B cell (primary cell): Measurements from ENCODE around the gene GAL. TPM values are rescaled to one million over a fixed set of nuclear protein-coding genes. Genes with fewer than 3 reads are reported as not detected.

Source experiments
- ATAC-seq: fragments of 200-7000 bp; cut with Tn5 transposase; one replicate; pipeline ENCODE4 v1.10.0; 2021; ENCODE audit warnings: low read depth, mild to moderate bottlenecking, moderate number of reproducible peaks, moderate library complexity
- CTCF ChIA-PET: fragments of 350-600 bp; sonication (Branson Sonifier 250); formaldehyde crosslinking; loops from one replicate; lab custom pipeline; 2021; ENCODE audit warnings: antibody characterized with exemption, inconsistent platforms; lab: Charles Lee
- POLR2A ChIA-PET: fragments of 350-600 bp; sonication (Branson Sonifier 250); formaldehyde crosslinking; loops from one replicate; lab custom pipeline; 2021; ENCODE audit warnings: antibody characterized with exemption; lab: Charles Lee
- DNase-seq: peaks from one replicate; pipeline ENCODE4 v3.0.0; 2013
- H2AFZ ChIP-seq: 2 replicates; pipeline ENCODE4 v1.6.1; 2012; ENCODE audit warnings: mild to moderate bottlenecking, low read depth, low read length; ENCODE audit not compliant: insufficient read depth, poor library complexity, severe bottlenecking
- H3K27ac ChIP-seq, 2 donors: 1 replicate in 1 of 2; 2 replicates in 1 of 2; pipeline ENCODE4 v1.5.1; 2012 to 2013; ENCODE audit warnings: low read length in 2 of 2, mild to moderate bottlenecking in 2 of 2, moderate library complexity in 1 of 2
- H3K27me3 ChIP-seq, 4 experiments: fragments of 200-600 bp in 1 of 4; sonication (generic) in 1 of 4; replicated peaks in 1 of 4; 1 replicate in 2 of 4; 2 replicates in 2 of 4; pipeline versions ENCODE4 v1.6.1 to v1.7.0; 2013 to 2016; ENCODE audit warnings: low read length in 3 of 4, mild to moderate bottlenecking in 2 of 4, mixed read lengths in 1 of 4, moderate library complexity in 1 of 4; ENCODE audit not compliant: insufficient read depth in 4 of 4, control insufficient read depth in 3 of 4; ENCODE audit errors: control extremely low read depth in 1 of 4
- H3K36me3 ChIP-seq, 2 experiments: replicated peaks in 1 of 2; 1 replicate in 1 of 2; 2 replicates in 1 of 2; pipeline versions ENCODE4 v1.6.1 to v1.7.1; 2013; ENCODE audit warnings: low read length in 1 of 2; ENCODE audit not compliant: insufficient read depth in 2 of 2, control insufficient read depth in 1 of 2; ENCODE audit errors: control extremely low read depth in 1 of 2, extremely low read depth in 1 of 2
- H3K4me1 ChIP-seq, 2 donors: fragments of 200-600 bp in 1 of 2; sonication (generic) in 1 of 2; 1 replicate in 1 of 2; 2 replicates in 1 of 2; pipeline versions ENCODE4 v1.5.1 to v1.6.1; 2013 to 2017; ENCODE audit warnings: low read length in 2 of 2; ENCODE audit not compliant: control insufficient read depth in 2 of 2, insufficient read depth in 2 of 2
- H3K4me2 ChIP-seq: replicated peaks from 2 replicates; pipeline ENCODE3; 2012; ENCODE audit warnings: mild to moderate bottlenecking, low read depth, low read length; ENCODE audit not compliant: poor library complexity, severe bottlenecking
- H3K4me3 ChIP-seq, 5 experiments: fragments of 200-600 bp in 1 of 5; sonication (generic) in 1 of 5; 1 replicate in 3 of 5; 2 replicates in 2 of 5; pipeline versions ENCODE4 v1.5.1 to v1.7.0; 2011 to 2016; ENCODE audit warnings: low read length in 4 of 5, mild to moderate bottlenecking in 4 of 5, low read depth in 2 of 5, control low read depth in 1 of 5, moderate library complexity in 1 of 5; ENCODE audit not compliant: insufficient read depth in 1 of 5; ENCODE audit errors: control extremely low read depth in 1 of 5, extremely low read depth in 1 of 5
- H3K79me2 ChIP-seq: fragments of 200-600 bp; sonication (generic); one replicate; pipeline ENCODE4 v1.6.0; 2016; ENCODE audit warnings: low read length; ENCODE audit not compliant: control insufficient read depth, insufficient read depth
- H3K9ac ChIP-seq: fragments of 200-600 bp; sonication (generic); 2 replicates; pipeline ENCODE4 v1.6.1; 2017; ENCODE audit warnings: mild to moderate bottlenecking, low read length, moderate library complexity
- H3K9me3 ChIP-seq, 3 donors: one replicate each; pipeline versions ENCODE4 v1.6.1 to v1.7.1; 2013; ENCODE audit warnings: low read length in 2 of 3; ENCODE audit not compliant: control insufficient read depth in 2 of 3, insufficient read depth in 1 of 3; ENCODE audit errors: control extremely low read depth in 1 of 3
- H4K20me1 ChIP-seq: 2 replicates; pipeline ENCODE4 v1.6.0; 2012; ENCODE audit warnings: mild to moderate bottlenecking, low read length; ENCODE audit not compliant: insufficient read depth, control insufficient read depth, poor library complexity, severe bottlenecking
- H3K27ac Mint-ChIP-seq: one replicate; pipeline ENCODE4 v1.8.0; 2021; ENCODE audit warnings: mixed read lengths
- H3K27me3 Mint-ChIP-seq: one replicate; pipeline ENCODE4 v1.8.0; 2021; ENCODE audit warnings: mixed read lengths
- H3K4me1 Mint-ChIP-seq: one replicate; pipeline ENCODE4 v1.8.0; 2021; ENCODE audit warnings: mixed read lengths
- H3K4me3 Mint-ChIP-seq: one replicate; pipeline ENCODE4 v1.8.0; 2021; ENCODE audit warnings: mixed read lengths
- H3K9me3 Mint-ChIP-seq: one replicate; pipeline ENCODE4 v1.8.0; 2022; ENCODE audit warnings: mixed read lengths; ENCODE audit not compliant: insufficient read depth
- CTCF ChIP-seq: fragments of 200-600 bp; IDR thresholded peaks from one replicate; pipeline ENCODE4 v1.8.0; 2022; ENCODE audit warnings: antibody characterized with exemption, mild to moderate bottlenecking
- EZH2 ChIP-seq: IDR thresholded peaks from 2 replicates; pipeline ENCODE4 v1.6.1; 2012; ENCODE audit warnings: borderline replicate concordance, low read depth, mild to moderate bottlenecking, moderate library complexity, low read length; ENCODE audit not compliant: insufficient read depth, poor library complexity, severe bottlenecking
- WGBS: methylation state at CpG from one replicate; pipeline ENCODE4 v1.1.5; 2013; ENCODE audit warnings: missing lambda C conversion rate; ENCODE audit not compliant: insufficient coverage; 5-methylcytosine and 5-hydroxymethylcytosine counted together
- intact Hi-C: fragments of 100-400 bp; cut with micrococcal nuclease; formaldehyde crosslinking; loops from one replicate; pipeline ENCODE4 v1.10.0; 2022
- polyA plus RNA-seq: library from polyadenylated mRNA; depleted of rRNA; stranded (reverse); fragments of >200 nt; gene quantifications from 2 replicates; pipeline ENCODE4 v1.2.3, GENCODE V29; 2012
- total RNA-seq, 2 donors: library from RNA; stranded (reverse); fragments of 120-200 nt in 1 of 2; gene quantifications; 1 replicate in 1 of 2; 2 replicates in 1 of 2; pipeline versions ENCODE4 v1.2.3 to v1.2.4, GENCODE V29; 2013 to 2022

GAL gene
- total and polyA plus RNA-seq, 2 donors (not counting 1 experiment from before 2014, with no cell fraction given), result not detected

- no peaks in the 10 kb centered on the region for H3K4me1 Mint-ChIP-seq
- no peaks in the 10 kb centered on the region for H3K9me3 Mint-ChIP-seq
- no peak for DNase-seq
- H4K20me1 ChIP-seq, result no peaks in the 10 kb centered on the region
- peaks cover 0 to 10% (median 0%) of the 10 kb centered on the region in 3 donors for H3K9me3 ChIP-seq
- peaks cover 0 to 9% (median 0%) of the 10 kb centered on the region in 4 experiments for H3K27me3 ChIP-seq
- no peak overlapping the region for H3K4me2 ChIP-seq
- ChIA-PET CTCF (no interaction called here), POLR2A (no interaction called here)
- H3K27me3 Mint-ChIP-seq, result peaks cover 39% of the 10 kb centered on the region
- H3K9ac ChIP-seq, result no peak overlapping the region
- H2AFZ ChIP-seq, result no peak overlapping the region
- TF ChIP-seq EZH2 (no peak), CTCF (no peak)
- WGBS, result 96% methylated on average over 13 of the region's 18 CpGs
- no peak overlapping the region for H3K27ac ChIP-seq
- no peak overlapping the region for H3K4me3 ChIP-seq
- no peaks in the 10 kb centered on the region for H3K36me3 ChIP-seq
- no peak overlapping the region for H3K4me3 Mint-ChIP-seq
- H3K79me2 ChIP-seq, result no peaks in the 10 kb centered on the region
- no peak for ATAC-seq
- intact Hi-C loops, result no loop called here
- H3K4me1 ChIP-seq, result no peaks in the 10 kb centered on the region
- no peak overlapping the region for H3K27ac Mint-ChIP-seq
Measured at GRCh38 chr11:68660066-68660810, 24.1 kb upstream of the GAL start.

GRCh38 chr11:68661014-68661413 is 23.3 kb upstream of the GAL start:
- Histone ChIP-seq H3K27me3 (peaks cover 0 to 11% (median 0%) of the 10 kb centered on the region in 4 experiments), H3K27ac (no peak overlapping the region), H4K20me1 (no peaks in the 10 kb centered on the region), H3K4me1 (no peaks in the 10 kb centered on the region), H3K79me2 (no peaks in the 10 kb centered on the region), H3K4me3 (no peak overlapping the region), H3K9me3 (peaks cover 0 to 6% (median 0%) of the 10 kb centered on the region in 3 donors), H3K36me3 (no peaks in the 10 kb centered on the region), H2AFZ (no peak overlapping the region), H3K9ac (no peak overlapping the region), H3K4me2 (no peak overlapping the region)
- no peaks in the 10 kb centered on the region for H3K9me3 Mint-ChIP-seq
- WGBS, result 82% methylated on average over 15 of the region's 15 CpGs
- peaks cover 33% of the 10 kb centered on the region for H3K27me3 Mint-ChIP-seq
- H3K4me3 Mint-ChIP-seq, result no peak overlapping the region
- ATAC-seq (no peak), DNase-seq (no peak)
- H3K27ac Mint-ChIP-seq, result no peak overlapping the region
- POLR2A ChIA-PET, result no interaction called here
- intact Hi-C loops, result no loop called here
- CTCF ChIA-PET, result no interaction called here
- H3K4me1 Mint-ChIP-seq, result no peaks in the 10 kb centered on the region
- TF ChIP-seq EZH2 (no peak), CTCF (no peak)
